ENCODE measurements around the gene CDH6.

CDH6 gene

GRCh38 chr5:31333475-31333874 is 140.0 kb downstream of the CDH6 start:
- TF ChIP-seq EGR1 (IDR thresholded peaks at IDR 0.05) (no peak), TCF12 (IDR thresholded peaks at IDR 0.05; ENCODE audit: low read depth) (no peak), CEBPB (IDR thresholded peaks at IDR 0.05) (no peak), TEAD4 (IDR thresholded peaks at IDR 0.05) (no peak), TAF1 (IDR thresholded peaks at IDR 0.05; ENCODE audit: low read depth) (no peak), FOXM1 (IDR thresholded peaks at IDR 0.05; ENCODE audit: borderline replicate concordance, low read depth) (no peak), EP300 (IDR thresholded peaks at IDR 0.05; ENCODE audit: borderline replicate concordance) (no peak), CREB1 (IDR thresholded peaks at IDR 0.05; ENCODE audit: low read depth) (no peak), NFIC (IDR thresholded peaks at IDR 0.05) (no peak), ZBTB7A (IDR thresholded peaks at IDR 0.05; ENCODE audit: low read depth) (no peak), YY1 (IDR thresholded peaks at IDR 0.05; ENCODE audit: low read depth) (no peak), USF1 (IDR thresholded peaks at IDR 0.05) (no peak), REST (IDR thresholded peaks at IDR 0.05; ENCODE audit: low read depth) (no peak)

- TF ChIP-seq REST (IDR thresholded peaks at IDR 0.05; ENCODE audit: low read depth) = no peak
- no peak for TF ChIP-seq TAF1 (IDR thresholded peaks at IDR 0.05; ENCODE audit: low read depth)
These were observed 140.8 kb downstream of the CDH6 start for GRCh38 chr5:31334061-31334860.

- TF ChIP-seq USF1 (IDR thresholded peaks at IDR 0.05) = no peak
- TF ChIP-seq TCF12 (IDR thresholded peaks at IDR 0.05; ENCODE audit: low read depth) = no peak
- no peak for TF ChIP-seq RAD21 (IDR thresholded peaks at IDR 0.05; ENCODE audit: low read depth)
- no peak for TF ChIP-seq TEAD4 (IDR thresholded peaks at IDR 0.05)
- TF ChIP-seq ZBTB7A (IDR thresholded peaks at IDR 0.05; ENCODE audit: low read depth) = no peak
- no peak for TF ChIP-seq TAF1 (IDR thresholded peaks at IDR 0.05; ENCODE audit: low read depth)
- TF ChIP-seq CREB1 (IDR thresholded peaks at IDR 0.05; ENCODE audit: low read depth) = no peak
- no peak for TF ChIP-seq REST (IDR thresholded peaks at IDR 0.05; ENCODE audit: low read depth)
- TF ChIP-seq EP300 (IDR thresholded peaks at IDR 0.05; ENCODE audit: borderline replicate concordance) = no peak
- TF ChIP-seq YY1 (IDR thresholded peaks at IDR 0.05; ENCODE audit: low read depth) = no peak
These were observed 142.0 kb downstream of the CDH6 start for GRCh38 chr5:31335456-31335855.

GRCh38 chr5:31343946-31344345 is 150.5 kb downstream of the CDH6 start:
- TF ChIP-seq EGR1 (IDR thresholded peaks at IDR 0.05) = no peak
- no peak for TF ChIP-seq MAX (IDR thresholded peaks at IDR 0.05)
- no peak for TF ChIP-seq ZBTB7A (IDR thresholded peaks at IDR 0.05; ENCODE audit: low read depth)
- TF ChIP-seq TCF12 (IDR thresholded peaks at IDR 0.05; ENCODE audit: low read depth) = no peak
- no peak for TF ChIP-seq TAF1 (IDR thresholded peaks at IDR 0.05; ENCODE audit: low read depth)
- TF ChIP-seq EP300 (IDR thresholded peaks at IDR 0.05; ENCODE audit: borderline replicate concordance) = no peak
- no peak for TF ChIP-seq REST (IDR thresholded peaks at IDR 0.05; ENCODE audit: low read depth)
- no peak for TF ChIP-seq NFIC (IDR thresholded peaks at IDR 0.05)
- no peak for TF ChIP-seq CREB1 (IDR thresholded peaks at IDR 0.05; ENCODE audit: low read depth)

All from Ishikawa (cell line).